Activated naive CD8-positive, alpha-beta T cell treated with anti-CD3 and anti-CD28 coated beads, Interleukin-2, amount 50 U/mL, for 24 hours (primary cell): Measurements from ENCODE around the gene ZFHX2.

Source experiments
- ATAC-seq: fragments of 150-1000 bp; cut with Tn5 transposase; one replicate; pipeline ENCODE4 v1.10.0; 2021
- DNase-seq: peaks from one replicate; pipeline ENCODE4 v3.0.0; 2021
- H3K27ac Mint-ChIP-seq: one replicate; pipeline ENCODE4 v1.8.0; 2021; ENCODE audit warnings: mild to moderate bottlenecking, mixed read lengths
- H3K27me3 Mint-ChIP-seq: one replicate; pipeline ENCODE4 v1.8.0; 2021; ENCODE audit warnings: mixed read lengths
- H3K36me3 Mint-ChIP-seq: one replicate; pipeline ENCODE4 v1.8.0; 2021; ENCODE audit warnings: low read depth, mixed read lengths
- H3K4me1 Mint-ChIP-seq: one replicate; pipeline ENCODE4 v1.8.0; 2021; ENCODE audit warnings: mixed read lengths
- H3K4me3 Mint-ChIP-seq: one replicate; pipeline ENCODE4 v1.8.0; 2021; ENCODE audit warnings: mild to moderate bottlenecking, moderate library complexity, mixed read lengths
- H3K9me3 Mint-ChIP-seq: one replicate; pipeline ENCODE4 v1.8.0; 2021; ENCODE audit warnings: mixed read lengths

ZFHX2 gene

DNA sequence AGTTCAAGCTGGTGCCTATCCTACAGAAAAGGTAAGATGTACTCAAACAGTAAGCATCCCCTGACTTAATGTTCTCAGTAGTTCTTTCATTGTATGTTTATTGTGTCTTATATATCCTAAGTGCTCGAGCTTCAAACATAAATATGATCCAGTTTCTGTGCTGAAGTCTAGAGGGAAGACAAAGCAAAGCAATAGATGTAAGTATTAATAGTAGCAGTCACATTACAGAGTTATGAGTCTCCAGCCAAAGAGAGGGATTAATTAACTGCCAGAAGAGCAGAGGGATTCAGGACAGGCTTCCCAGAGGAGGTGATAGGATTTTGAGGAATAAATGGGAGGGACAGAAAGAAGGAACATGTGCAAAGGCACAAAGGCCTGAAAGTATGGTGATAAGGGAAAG lies 80.6 kb downstream of the ZFHX2 start:
- DNase-seq (no peak), ATAC-seq (no peak)
- no peak overlapping the region for H3K4me3 Mint-ChIP-seq
- no peak overlapping the region for H3K27ac Mint-ChIP-seq
- no peaks in the 10 kb centered on the region for H3K9me3 Mint-ChIP-seq
- peaks cover 43% of the 10 kb centered on the region for H3K36me3 Mint-ChIP-seq
- H3K4me1 Mint-ChIP-seq, result no peaks in the 10 kb centered on the region
- no peaks in the 10 kb centered on the region for H3K27me3 Mint-ChIP-seq
